GM19467 (cell line): ENCODE measurements around the gene HCRTR1.
A peak's percentile ranks its signal among the peaks of the same experiment; 100 is the strongest.
"Not testable (repeated sequence)": the region's sequence is repeated elsewhere in the genome, so short reads cannot be mapped to it uniquely, and the experiment has no call there.

Experiments used
- ATAC-seq: cut with Tn5 transposase; IDR thresholded peaks from one replicate; pipeline ENCODE4 v1.9.1; 2021; ENCODE audit warnings: mild to moderate bottlenecking, moderate library complexity; ENCODE audit not compliant: unreplicated experiment

The HCRTR1 gene

DNA sequence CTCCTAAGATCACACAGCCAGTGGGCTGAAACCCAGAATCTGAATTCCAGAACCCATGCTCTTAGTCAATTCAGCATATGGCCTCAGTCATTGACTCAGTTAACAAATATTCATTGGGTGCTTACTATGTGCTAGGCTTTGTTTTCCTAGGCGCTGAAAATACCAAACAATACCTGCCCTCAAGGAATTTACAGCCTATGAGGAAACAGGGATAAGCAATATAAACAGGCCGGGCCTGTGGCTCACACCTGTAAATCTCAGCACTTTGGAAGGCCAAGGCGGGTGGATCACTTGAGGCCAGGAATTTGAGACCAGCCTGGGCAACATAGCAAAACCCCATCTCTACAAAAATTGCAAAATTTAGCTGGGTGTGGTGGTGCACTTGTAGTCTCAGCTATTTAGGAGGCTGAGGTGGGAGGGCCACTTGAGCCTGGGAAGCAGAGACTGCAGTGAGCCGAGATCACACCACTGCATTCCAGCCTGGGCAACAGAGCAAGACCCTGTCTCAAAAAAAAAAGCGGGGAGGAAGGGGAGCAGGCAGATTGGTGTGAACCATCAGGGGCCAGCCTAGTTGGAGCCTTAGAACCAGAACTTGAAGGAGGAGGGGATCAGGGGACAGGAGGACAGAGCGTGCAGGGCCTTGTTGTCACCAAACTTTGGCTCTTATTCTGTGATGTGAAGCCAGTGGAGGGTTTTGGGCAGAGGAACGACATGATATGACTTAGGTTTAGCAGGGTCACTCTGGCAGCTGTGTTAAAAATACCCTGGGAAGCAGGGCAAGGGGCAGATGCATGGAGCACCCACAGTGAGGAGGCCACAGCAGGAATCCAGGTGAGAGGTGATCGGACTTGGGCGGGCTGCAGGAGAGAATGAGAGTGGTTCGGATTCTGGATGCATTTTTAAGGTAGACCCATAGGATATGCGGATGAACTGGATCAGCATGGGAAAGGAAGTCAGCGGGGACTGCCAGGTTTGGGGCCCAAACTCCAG lies 35.4 kb upstream of the HCRTR1 start:
- no peak for ATAC-seq

DNA sequence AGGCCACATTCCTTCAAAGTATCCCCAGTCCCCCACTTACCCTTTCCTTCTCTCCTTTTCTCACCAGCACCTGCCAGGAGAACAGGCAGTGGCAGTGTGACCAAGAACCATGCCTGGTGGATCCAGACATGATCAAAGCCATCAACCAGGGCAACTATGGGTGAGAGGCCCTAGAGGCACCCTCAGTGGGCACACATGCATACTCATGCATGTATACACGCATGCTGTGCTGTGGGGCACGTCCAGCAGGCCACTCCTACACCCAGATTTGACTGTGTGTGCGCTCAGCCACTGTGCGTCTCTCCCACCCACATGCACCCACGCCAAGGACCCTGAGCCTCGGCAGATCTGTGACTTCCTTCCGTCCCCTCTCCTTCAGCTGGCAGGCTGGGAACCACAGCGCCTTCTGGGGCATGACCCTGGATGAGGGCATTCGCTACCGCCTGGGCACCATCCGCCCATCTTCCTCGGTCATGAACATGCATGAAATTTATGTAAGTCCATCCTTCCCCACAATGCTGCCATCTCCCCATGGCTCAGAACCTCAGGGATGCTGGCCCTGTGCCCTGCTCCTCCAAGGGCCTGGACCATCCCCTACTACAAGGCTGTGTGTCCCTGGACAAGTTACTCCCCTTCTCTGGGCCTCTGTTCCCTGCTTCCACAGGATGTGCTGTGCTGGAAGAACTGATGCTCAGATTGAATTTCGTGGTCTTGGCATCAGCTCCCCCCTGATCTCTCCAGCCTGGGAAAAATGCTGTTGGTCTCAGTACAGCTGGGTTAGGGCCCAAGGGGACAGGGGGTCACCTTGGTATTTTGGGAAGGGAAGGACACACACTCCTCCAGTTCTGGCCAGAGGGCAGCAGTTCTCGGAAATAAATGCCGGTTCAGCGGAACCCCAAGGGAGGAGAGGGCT lies 34.2 kb upstream of the HCRTR1 start:
- ATAC-seq = no peak

DNA sequence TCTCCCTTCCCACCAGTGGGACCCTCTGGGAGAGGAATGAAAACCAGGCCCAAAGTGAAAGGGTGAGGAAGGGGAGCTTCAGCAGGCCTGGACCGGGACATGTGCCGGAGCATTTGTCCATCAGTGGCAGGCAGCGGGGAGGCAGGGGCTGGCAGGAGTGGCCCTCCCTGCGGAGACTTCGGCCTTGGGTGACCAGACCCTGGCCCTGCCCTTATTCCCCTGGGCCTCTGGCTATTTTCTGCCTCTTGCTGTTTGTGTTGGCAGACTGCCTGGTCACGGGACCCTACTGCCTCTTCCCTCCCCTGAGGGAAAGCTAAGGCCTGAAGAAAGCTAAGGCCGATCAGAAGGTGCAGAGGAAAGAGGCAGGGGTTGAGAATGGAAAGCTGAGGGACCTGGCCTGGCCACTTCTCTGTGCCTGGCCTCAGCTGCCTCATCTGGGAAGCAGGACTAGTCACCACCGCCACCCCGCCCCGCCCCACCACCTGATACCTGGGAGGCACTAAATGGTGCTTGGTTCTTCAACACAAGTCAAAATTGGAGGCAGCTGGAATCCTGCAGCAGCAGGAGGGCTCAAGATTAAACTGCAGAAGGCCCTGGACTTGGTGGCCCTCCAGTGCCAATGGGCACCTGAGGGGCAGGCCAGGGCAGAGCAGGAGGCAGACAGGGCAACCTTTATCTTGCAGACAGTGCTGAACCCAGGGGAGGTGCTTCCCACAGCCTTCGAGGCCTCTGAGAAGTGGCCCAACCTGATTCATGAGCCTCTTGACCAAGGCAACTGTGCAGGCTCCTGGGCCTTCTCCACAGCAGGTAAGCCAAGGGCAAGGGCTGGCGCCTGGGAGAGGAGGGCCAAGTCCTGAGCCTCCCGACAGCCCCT lies 33.3 kb upstream of the HCRTR1 start:
- no peak for ATAC-seq

DNA sequence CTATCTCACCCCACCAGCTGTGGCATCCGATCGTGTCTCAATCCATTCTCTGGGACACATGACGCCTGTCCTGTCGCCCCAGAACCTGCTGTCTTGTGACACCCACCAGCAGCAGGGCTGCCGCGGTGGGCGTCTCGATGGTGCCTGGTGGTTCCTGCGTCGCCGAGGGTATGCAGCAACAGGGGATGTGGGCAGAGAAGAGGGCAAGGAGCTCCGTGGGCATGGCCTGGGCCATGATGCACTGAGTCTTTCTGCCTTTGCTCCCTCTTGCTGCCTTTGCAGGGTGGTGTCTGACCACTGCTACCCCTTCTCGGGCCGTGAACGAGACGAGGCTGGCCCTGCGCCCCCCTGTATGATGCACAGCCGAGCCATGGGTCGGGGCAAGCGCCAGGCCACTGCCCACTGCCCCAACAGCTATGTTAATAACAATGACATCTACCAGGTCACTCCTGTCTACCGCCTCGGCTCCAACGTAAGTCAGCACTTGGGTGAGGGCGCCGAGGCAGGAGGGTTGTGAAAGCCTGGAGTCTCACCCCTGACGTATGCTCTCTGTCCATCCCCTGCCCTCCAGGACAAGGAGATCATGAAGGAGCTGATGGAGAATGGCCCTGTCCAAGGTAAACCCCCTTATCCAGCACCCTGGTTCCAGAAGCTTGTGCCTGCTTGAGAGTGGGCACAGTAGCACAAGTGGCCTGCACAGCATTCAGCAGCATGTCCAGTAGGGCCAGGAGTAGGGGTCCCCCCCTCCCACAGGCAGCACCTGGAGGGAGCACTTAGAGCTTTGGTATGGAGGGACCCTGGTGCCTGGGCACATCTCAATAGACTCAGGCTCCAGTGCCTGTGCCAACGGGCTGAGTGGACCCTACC lies 32.4 kb upstream of the HCRTR1 start:
- ATAC-seq = no peak

DNA sequence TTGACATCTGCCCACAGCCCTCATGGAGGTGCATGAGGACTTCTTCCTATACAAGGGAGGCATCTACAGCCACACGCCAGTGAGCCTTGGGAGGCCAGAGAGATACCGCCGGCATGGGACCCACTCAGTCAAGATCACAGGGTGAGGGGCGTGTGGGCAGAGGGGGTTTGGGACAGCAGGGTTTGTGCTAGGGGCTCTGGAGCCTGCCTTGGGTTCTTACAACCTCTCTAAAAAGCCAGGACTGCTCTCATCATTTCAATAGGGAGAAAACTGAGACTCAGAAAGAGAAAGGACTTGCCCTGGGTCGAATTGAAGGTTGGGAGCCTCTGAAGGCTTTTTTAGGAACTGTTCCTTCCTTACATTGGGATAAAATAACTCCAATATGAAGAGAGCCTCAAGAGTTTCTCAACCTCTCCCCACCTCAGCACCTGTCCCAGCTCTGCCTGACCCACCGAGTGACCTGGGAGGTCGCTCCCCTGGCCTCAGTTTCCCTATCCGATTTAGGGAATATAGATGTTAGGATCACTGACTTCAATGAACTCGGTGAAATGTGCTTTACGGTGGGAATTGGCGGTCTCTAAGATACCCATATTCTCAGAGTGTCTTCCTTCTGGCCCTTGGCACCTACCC lies 31.6 kb upstream of the HCRTR1 start:
- no peak for ATAC-seq

DNA sequence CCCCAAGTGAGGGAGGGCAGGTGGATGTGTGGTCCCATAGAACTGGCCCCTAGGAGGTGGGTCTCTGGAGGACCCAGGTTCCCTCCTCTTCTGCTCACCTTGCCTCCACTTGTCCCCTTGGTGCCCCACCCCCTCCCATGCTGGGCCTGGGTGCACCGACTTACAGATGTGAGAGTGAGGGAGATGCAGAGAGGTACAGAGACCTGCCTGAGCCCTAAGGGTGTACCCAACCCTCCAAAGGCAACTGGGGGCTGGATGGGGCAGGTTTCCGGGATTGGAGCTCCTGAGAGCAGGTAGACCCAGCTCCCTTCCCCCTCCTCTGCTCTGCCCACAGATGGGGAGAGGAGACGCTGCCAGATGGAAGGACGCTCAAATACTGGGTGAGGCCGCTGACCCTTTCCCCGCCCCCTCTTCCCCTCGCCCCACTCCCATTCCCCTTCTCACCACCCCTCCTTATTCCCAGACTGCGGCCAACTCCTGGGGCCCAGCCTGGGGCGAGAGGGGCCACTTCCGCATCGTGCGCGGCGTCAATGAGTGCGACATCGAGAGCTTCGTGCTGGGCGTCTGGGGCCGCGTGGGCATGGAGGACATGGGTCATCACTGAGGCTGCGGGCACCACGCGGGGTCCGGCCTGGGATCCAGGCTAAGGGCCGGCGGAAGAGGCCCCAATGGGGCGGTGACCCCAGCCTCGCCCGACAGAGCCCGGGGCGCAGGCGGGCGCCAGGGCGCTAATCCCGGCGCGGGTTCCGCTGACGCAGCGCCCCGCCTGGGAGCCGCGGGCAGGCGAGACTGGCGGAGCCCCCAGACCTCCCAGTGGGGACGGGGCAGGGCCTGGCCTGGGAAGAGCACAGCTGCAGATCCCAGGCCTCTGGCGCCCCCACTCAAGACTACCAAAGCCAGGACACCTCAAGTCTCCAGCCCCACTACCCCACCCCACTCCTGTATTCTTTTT lies 30.8 kb upstream of the HCRTR1 start:
- no peak for ATAC-seq

DNA sequence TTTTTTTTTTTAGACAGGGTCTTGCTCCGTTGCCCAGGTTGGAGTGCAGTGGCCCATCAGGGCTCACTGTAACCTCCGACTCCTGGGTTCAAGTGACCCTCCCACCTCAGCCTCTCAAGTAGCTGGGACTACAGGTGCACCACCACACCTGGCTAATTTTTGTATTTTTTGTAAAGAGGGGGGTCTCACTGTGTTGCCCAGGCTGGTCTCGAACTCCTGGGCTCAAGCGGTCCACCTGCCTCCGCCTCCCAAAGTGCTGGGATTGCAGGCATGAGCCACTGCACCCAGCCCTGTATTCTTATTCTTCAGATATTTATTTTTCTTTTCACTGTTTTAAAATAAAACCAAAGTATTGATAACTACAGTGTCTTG lies 30.2 kb upstream of the HCRTR1 start:
- ATAC-seq = not testable (repeated sequence)

DNA sequence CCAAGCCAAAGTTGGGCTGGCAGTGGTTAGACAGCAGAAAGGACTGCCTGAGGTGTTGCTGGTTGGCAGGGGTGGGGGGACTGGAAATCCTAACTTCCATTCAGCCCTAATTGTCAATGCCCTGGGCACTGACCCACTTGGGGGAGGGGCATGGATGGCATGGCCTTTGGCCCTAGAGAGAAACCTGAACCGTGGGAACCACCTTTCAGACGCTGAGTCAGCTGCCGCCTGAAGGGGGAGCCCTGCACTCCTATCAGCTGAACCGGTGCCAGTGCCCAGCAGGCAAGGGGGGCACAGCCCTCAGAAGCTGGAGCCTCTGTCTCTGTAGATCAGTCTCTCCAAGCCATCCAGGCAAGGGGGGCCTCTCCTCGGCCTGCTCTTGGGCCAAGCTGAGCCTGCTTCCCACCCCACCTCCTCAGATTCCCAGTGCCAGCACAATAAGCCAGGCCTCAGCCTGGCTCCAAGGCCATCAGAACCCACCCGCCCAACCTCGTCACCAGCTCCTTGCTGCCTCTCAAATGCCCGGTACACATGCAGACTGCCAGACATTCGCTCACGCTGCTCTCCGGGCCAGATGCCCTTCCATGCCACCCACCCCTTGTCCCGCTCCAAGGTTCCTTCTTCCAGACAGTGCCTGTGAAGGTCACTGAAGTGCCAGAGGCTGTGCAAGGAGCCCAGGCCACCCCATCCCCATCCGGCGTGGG lies 29.6 kb upstream of the HCRTR1 start:
- no peak for ATAC-seq

DNA sequence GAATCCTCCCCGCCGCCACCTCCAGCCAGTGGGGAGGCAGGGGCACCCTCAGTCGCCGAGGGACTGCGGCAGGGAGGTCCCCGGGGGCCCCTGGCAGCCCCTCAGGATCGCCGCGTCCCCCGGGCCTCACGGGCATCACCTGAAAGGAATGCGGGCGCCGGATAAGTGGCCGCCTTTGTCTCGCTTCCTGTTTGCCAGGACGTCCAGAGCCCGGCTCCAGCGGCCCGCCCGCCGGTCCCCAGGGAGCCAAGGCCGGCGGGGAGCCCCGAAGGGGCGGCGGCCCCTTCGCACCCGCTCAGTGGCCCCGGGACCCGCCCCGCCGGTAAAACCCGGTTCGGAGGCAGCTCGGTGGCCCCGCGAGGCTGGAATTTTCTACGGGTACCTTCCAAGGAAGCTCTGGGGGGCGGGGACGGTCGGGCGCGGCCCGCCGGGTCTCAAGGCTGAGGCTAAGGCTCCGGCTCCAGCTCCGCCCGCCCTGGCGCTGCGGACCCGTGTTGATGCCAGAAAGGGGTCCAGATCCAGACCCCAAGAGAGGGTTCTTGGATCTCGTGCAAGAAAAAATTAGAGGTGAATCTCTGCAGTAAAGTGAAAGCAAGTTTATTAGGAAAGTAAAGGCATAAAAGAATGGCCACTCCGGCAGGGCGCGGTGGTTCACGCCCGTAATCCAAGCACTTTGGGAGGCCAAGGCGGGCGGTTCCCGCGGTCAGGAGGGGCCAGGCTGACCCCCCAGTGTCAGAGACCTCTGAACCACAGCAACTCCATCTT lies 28.6 kb upstream of the HCRTR1 start:
- ATAC-seq = no peak

DNA sequence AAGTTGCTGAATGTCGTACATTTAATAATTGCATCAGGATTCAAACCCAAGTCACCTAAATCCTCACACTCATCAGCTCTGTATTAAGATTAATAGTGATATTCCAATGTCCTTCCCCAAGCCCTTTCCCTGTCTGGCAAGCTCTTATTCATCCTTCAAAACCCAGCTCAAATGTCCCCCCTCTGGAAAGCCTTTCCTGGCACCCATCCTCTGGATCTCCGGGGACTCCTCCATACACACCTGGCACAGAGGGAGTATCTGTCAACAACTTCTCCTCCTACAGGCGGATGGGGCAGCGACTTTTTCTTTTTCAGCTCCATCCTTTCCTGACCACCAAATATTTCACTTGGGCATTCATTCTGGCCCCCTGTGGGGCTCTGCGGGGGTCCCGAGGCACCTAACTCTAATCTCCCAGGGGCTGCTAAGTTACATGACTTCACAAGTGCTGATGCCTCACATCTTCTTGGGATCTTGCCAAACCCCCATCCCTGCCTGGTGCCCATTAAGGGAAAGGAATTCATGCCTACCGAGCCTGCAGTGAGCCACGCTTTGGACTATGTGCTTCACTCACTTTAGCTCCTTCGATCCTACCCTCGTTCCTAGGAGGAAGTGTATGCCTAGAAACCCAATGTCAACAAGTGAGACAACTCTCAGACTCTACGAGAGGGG lies 25.9 kb upstream of the HCRTR1 start:
- ATAC-seq = no peak

DNA sequence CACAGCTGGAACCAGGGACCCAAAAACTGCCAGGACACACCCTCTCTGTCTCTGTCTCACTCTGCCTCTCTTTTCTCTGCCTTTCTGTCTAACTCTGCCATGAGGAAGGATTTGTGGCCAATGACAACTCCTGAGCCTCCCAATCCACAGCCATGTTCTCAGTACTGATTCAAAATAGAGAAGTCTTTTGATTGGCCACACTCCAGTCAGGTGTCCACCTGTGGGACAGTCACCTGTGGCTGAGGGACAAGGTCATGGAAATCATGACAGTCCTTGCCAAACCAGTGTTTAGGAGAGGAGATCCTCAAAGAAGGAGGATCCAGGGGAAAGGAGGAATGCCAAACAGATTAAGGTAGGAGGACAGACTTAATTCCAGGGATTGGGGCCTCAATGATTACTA lies 25.4 kb upstream of the HCRTR1 start:
- no peak for ATAC-seq

DNA sequence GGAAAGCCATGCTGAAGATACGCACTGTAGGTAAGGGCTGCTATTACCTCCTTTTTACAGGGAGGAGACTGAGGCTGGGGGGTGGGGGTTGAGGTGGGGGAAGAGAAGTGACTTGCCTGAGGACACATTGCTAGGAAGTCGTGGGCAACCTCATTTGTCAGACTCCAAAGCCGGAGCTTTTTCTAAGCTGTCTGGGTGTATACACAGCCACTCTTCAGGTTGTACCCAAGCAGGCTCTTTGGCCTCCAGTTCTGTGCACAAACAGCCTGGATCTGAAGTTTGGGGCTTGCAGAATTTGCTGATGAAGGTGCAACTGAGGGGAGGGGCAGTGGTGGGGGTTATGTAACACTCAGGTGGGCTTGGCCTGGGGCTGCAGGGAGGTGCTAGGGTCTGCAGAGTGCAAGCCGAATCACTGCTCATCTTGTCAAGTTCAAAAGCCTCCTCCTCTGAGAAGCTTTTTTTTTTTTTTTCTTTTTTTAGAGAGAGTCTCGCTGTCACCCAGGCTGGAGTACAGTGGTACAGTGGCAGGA lies 24.3 kb upstream of the HCRTR1 start:
- ATAC-seq = no peak

DNA sequence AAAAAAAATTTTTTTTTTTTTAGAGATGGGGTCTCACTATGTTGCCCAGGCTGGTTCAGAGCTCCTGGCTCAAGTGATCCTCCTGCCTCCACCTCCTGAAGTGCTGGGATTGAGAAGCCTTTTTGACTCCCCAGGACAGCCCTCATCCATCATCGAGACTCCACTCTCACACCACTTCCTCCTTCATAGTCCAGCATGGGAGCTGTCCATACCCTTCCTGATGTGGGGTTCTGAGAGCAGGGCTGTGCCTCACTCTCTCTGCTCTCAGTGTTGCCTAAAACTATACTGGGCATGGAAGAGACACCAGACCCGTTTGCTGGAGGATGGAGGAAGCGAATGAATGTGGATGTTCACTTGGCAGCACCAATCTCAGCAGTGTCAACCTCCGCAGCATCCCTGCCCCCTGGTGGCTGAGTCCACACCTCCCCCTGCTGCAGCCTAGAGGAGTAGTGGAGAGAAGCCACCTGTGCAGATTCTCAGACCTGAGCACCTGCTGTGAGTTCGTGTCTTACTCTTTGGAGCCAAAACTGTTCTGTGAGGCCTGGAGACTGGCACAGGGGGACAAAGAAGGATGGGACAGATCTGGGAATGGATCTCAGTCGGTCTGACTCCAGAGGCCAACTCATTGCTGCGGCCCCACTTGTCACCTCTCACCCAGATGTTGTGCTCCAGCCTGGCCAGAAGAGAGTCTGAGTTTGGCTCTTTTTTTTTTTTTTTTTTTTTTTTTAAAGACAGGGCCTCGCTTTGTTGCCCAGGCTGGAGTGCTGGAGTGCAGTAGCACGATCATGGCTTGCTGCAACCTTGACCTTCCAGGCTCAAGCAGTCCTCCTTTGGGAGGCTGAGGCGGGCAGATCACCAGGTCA lies 23.5 kb upstream of the HCRTR1 start:
- peak; percentile 71 for ATAC-seq

DNA sequence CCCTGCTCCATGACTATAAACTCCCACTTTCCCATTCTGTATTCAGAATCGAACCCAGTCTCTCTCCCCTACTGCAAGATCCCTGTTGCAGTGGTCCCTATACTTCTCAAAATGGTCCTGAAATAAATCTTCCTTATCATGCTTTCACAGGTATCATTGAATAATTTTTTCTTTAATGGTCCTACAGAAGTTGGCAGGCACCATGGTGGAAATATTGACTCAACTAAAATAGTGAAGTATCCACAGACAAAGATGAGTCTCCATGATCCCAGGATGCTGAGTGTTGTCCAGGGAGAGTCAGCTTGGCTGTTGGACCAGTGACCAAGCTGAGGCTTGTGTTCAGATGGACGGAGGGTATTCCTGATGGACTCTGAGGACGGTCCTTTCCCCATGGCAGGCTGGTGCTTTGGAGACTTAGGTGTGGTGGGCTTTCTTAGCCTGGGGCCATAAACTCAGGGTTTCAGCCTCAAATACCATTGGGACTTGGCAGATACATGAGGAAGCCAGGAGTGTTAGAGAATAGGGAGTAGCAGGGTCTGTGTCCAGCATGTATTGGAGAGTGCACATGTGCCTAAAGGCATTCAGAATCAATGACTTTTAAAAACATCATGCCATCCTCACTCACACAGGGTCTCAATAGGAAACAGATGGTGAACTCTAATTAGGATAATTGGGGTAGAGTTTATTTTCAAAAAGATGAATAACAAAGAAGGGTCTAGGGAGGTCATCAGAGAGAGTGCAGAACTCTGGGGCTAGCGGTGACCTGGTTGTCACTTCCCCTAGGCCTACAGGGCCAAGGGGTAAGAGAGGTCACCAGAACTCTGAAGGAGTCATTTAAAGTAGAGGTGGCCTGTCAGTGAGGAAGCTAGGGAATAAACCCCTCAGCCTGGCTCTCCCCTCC lies 21.4 kb upstream of the HCRTR1 start:
- no peak for ATAC-seq
